Activated T-helper 2 cell treated with anti-CD3 and anti-CD28 coated beads, Interferon-gamma antibody, Interleukin-2, Interleukin-4, amounts not matched to agents 10 μg/mL and 5 μg/mL and 100 μg/mL, durations not matched to agents 14 hours and 24 hours and 36 hours (primary cell): ENCODE results near the gene MINDY4. TPM values are rescaled to one million over a fixed set of nuclear protein-coding genes. Genes with fewer than 3 reads are reported as not detected.

Experiments
- DNase-seq: peaks from one replicate; pipeline ENCODE4 v3.0.0; 2021; ENCODE audit warnings: low spot score
- H3K27ac Mint-ChIP-seq: one replicate; pipeline ENCODE4 v1.8.0; 2021; ENCODE audit warnings: mixed read lengths
- H3K27me3 Mint-ChIP-seq: one replicate; pipeline ENCODE4 v1.8.0; 2021; ENCODE audit warnings: low read depth, mixed read lengths
- H3K36me3 Mint-ChIP-seq: one replicate; pipeline ENCODE4 v1.8.0; 2021; ENCODE audit warnings: low read depth, mixed read lengths
- H3K4me1 Mint-ChIP-seq: one replicate; pipeline ENCODE4 v1.8.0; 2021; ENCODE audit warnings: low read depth, mixed read lengths
- H3K4me3 Mint-ChIP-seq: one replicate; pipeline ENCODE4 v1.8.0; 2021; ENCODE audit warnings: low read depth, mild to moderate bottlenecking, moderate library complexity, mixed read lengths
- H3K9me3 Mint-ChIP-seq: one replicate; pipeline ENCODE4 v1.8.0; 2021; ENCODE audit warnings: mixed read lengths
- intact Hi-C: fragments of 100-400 bp; cut with micrococcal nuclease; formaldehyde crosslinking; loops from one replicate; pipeline ENCODE4 v1.15.1; 2023
- total RNA-seq: library from RNA; stranded (reverse); gene quantifications from 2 replicates; pipeline ENCODE4 v1.2.3, GENCODE V29; 2022

The MINDY4 gene
- total RNA-seq, 1 donor from 2014 or later = 1.3 TPM

DNA sequence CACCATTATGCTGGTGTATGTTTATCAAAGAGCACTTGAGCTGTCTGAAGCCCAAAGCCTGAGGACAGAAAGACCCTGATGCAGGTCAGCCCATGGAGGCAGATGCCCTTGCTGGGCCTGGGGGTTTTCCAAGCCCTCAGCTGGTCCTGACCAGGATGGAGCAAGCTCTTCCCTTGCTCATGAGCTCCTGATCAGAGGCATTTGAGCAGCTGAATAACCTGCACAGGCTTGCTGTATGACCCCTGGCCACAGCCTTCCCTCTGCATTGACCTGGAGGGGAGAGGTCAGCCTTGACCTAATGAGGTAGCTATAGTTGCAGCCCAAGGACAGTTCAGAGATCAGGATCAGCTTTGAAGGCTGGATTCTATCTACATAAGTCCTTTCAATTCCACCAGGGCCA, 153.4 kb downstream of the MINDY4 start:
- intact Hi-C loops = no loop called here
- DNase-seq = no peak
- H3K36me3 Mint-ChIP-seq = no peaks in the 10 kb centered on the region
- H3K27me3 Mint-ChIP-seq = no peaks in the 10 kb centered on the region
- no peak overlapping the region for H3K27ac Mint-ChIP-seq
- H3K4me1 Mint-ChIP-seq = no peaks in the 10 kb centered on the region
- H3K9me3 Mint-ChIP-seq = no peaks in the 10 kb centered on the region
- no peak overlapping the region for H3K4me3 Mint-ChIP-seq

DNA sequence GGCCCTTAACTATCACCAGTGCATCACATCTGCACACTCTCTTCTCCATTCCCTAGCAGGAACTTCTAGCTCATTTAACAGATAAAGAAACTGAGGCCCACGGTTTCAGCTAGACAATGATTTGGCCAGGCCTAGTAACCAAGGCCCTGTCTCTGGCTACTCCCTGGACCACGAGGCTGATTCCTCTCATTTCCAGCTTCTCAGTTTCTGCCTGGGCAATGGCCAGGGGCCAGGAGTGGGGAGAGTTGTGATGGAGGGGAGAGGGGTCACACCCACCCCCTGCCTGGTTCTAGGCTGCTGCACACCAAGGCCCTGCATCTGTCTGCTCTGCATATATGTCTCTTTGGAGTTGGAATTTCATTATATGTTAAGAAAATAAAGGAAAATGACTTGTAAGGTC, 153.9 kb downstream of the MINDY4 start:
- intact Hi-C loops = no loop called here
- Mint-ChIP-seq H3K27ac (no peak overlapping the region), H3K4me1 (no peaks in the 10 kb centered on the region), H3K27me3 (no peaks in the 10 kb centered on the region), H3K4me3 (no peak overlapping the region), H3K9me3 (no peaks in the 10 kb centered on the region), H3K36me3 (no peaks in the 10 kb centered on the region)
- no peak for DNase-seq

DNA sequence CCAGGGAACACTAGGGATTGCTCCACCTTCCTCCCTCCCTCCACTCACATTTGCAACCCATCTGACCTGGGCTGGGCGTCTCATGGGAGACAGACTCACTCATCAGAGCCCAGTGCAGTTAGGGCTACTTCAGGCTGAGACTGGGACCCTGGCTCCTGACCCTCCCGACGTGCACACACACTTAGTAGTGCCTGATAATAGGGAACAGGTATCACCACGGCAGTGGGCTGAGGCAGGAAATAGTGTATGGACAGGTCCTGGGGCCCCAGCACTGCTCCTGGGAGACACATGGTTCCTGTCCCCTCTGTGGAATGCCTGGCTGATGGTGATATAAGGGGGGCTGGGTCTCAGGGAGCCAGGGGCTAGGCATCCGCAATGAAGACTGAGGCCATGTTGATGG, 154.7 kb downstream of the MINDY4 start:
- no peak overlapping the region for H3K27ac Mint-ChIP-seq
- H3K27me3 Mint-ChIP-seq = no peaks in the 10 kb centered on the region
- H3K4me1 Mint-ChIP-seq = no peaks in the 10 kb centered on the region
- intact Hi-C loops = no loop called here
- no peaks in the 10 kb centered on the region for H3K36me3 Mint-ChIP-seq
- no peak overlapping the region for H3K4me3 Mint-ChIP-seq
- DNase-seq = no peak
- no peaks in the 10 kb centered on the region for H3K9me3 Mint-ChIP-seq

DNA sequence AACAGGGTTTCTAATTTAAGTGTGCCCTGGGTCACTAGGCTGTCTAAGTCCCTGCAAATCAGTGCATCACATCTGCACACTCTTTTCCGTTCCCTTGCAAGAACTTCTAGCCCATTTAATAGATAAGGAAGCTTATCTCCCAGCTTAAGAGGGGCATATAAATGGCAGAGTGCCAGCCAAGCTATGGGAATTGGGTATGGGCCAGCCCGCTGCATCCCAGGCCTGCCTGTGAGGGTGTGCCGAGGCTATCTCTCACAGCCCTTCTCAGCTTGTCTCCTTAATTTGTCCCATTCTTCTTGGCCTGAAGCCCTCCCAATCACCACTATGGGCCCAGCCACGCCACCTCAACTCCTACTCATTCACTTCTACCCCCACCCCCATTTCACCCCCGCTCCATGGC, 155.1 kb downstream of the MINDY4 start:
- no peak overlapping the region for H3K4me3 Mint-ChIP-seq
- DNase-seq = no peak
- no peaks in the 10 kb centered on the region for H3K9me3 Mint-ChIP-seq
- no peaks in the 10 kb centered on the region for H3K36me3 Mint-ChIP-seq
- H3K4me1 Mint-ChIP-seq = no peaks in the 10 kb centered on the region
- intact Hi-C loops = no loop called here
- H3K27ac Mint-ChIP-seq = no peak overlapping the region
- H3K27me3 Mint-ChIP-seq = no peaks in the 10 kb centered on the region

DNA sequence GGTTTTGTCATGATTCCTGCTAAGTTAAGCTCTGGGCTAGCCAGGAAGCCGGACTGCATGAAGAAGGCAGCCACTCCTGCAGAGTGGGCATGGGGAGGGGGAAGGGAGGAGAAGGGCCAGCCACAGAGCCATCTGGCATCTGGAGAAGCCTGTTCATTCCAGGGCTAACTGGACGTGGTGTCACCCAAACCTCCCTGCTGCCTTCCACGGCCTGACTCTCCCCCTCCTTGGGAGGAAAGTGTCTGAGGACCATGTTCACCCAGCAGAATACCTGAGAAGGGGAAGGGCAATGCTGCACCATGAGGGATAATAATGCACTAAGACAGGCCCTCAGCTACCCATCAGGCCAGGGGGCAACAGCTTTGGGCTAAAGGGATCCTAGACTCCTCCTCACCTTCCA, 155.8 kb downstream of the MINDY4 start:
- no peaks in the 10 kb centered on the region for H3K36me3 Mint-ChIP-seq
- intact Hi-C loops = no loop called here
- no peak overlapping the region for H3K27ac Mint-ChIP-seq
- H3K27me3 Mint-ChIP-seq = no peaks in the 10 kb centered on the region
- no peaks in the 10 kb centered on the region for H3K4me1 Mint-ChIP-seq
- H3K9me3 Mint-ChIP-seq = no peaks in the 10 kb centered on the region
- no peak overlapping the region for H3K4me3 Mint-ChIP-seq
- peak; percentile 1 for DNase-seq

DNA sequence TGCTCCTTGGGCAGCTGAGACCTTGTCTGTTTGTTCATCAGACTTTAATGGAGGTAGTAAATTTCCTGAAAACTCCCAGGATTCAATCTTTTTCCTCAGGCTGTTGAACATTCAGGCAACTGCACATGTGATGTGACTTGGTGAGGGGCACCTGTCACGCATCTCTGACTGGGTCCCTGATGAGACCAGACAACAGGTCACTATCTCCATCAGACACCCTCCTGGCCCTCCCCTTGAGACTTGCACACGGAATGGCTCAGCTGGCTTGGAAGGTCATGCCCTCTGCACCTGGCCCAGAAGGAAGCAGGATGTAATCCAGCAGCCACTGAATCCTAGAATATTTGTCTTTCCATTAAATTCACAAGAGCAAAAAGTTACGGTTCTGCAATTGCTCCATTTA, 156.3 kb downstream of the MINDY4 start:
- no peak for DNase-seq

DNA sequence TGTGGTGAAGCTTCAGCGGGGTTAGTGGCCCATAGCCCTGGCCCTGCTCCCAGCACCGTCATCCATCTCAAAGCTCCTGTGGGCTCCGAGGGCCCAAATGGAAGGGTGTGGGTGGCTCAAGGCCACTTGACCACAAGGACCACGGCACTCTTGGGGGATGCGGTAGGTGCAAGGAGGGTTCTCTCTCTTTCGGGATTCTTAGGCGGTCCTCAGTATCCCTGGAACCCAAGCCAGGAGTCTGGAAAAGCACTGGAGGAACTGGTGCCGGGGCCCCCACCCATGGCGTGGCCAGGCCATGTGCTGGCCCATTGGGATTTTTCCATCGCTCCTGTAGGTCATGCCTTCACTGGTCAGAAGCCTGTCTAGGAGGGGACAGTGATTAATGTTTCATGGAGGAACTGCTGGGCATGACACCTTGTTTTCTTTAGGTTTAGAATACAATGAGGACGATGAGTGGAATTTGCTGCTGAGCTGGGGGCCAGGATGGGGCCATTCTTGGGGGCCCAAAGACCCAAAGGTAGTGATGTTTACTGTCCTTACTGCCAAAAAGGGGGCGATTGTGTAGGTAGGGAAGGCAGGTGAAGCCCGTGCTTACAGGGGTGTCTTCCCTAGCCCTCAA, 157.1 kb downstream of the MINDY4 start:
- intact Hi-C loops = no loop called here
- Mint-ChIP-seq H3K27me3 (no peaks in the 10 kb centered on the region), H3K4me3 (no peak overlapping the region), H3K4me1 (no peaks in the 10 kb centered on the region), H3K27ac (no peak overlapping the region), H3K36me3 (no peaks in the 10 kb centered on the region), H3K9me3 (no peaks in the 10 kb centered on the region)
- peak; percentile 0 for DNase-seq

More for the DNA sequence above, 156.3 kb downstream of the MINDY4 start:
- Mint-ChIP-seq H3K36me3 (no peaks in the 10 kb centered on the region), H3K4me3 (no peak overlapping the region), H3K27me3 (no peaks in the 10 kb centered on the region), H3K4me1 (no peaks in the 10 kb centered on the region), H3K27ac (no peak overlapping the region), H3K9me3 (no peaks in the 10 kb centered on the region)
- intact Hi-C loops = no loop called here

DNA sequence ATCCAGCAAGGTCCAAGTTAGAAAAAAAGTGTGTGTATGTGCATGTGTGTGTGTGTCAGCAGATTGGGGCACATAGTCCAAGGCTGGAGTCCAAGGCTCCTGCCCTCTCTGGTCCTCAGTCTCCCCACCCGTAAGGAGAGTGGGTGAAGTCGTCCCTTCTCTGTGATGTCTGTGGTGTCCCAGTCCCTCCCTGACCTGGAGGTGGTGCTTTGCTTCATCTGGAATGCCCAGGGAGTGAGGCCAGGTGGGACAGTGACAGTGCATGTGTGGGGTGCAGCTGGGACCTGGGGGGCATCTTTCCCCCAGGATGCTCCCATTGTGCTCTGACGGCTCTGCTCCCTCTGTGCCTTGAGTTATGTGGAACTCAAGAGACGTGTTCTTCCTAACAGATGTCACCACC, 158.5 kb downstream of the MINDY4 start:
- Mint-ChIP-seq H3K36me3 (no peaks in the 10 kb centered on the region), H3K4me1 (no peaks in the 10 kb centered on the region), H3K27ac (no peak overlapping the region), H3K9me3 (no peaks in the 10 kb centered on the region), H3K4me3 (no peak overlapping the region), H3K27me3 (no peaks in the 10 kb centered on the region)
- no peak for DNase-seq
- intact Hi-C loops = no loop called here

DNA sequence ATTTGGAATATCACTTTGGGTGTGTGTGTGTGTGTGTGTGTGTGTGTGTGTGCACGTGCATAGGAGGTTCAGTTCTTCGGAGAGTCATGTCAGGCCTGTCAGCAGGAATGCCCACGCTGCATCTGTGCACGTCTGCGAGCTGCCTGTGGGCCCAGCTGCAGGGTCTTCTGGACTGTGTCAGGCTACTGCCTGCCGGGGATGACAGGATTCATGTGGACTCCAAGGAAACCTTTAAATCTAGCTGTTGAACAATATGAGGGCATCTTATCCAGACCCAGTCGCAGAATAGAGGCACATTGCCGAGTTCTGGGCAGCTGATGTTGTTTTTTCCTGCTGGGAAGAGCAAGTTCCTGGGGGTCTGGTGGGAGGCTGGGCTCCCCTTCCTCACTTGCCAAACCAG, 159.4 kb downstream of the MINDY4 start:
- no peak overlapping the region for H3K27ac Mint-ChIP-seq
- no peak overlapping the region for H3K4me3 Mint-ChIP-seq
- no peak for DNase-seq
- intact Hi-C loops = no loop called here
- no peaks in the 10 kb centered on the region for H3K36me3 Mint-ChIP-seq
- no peaks in the 10 kb centered on the region for H3K9me3 Mint-ChIP-seq
- H3K27me3 Mint-ChIP-seq = peaks cover 3% of the 10 kb centered on the region
- H3K4me1 Mint-ChIP-seq = no peaks in the 10 kb centered on the region

DNA sequence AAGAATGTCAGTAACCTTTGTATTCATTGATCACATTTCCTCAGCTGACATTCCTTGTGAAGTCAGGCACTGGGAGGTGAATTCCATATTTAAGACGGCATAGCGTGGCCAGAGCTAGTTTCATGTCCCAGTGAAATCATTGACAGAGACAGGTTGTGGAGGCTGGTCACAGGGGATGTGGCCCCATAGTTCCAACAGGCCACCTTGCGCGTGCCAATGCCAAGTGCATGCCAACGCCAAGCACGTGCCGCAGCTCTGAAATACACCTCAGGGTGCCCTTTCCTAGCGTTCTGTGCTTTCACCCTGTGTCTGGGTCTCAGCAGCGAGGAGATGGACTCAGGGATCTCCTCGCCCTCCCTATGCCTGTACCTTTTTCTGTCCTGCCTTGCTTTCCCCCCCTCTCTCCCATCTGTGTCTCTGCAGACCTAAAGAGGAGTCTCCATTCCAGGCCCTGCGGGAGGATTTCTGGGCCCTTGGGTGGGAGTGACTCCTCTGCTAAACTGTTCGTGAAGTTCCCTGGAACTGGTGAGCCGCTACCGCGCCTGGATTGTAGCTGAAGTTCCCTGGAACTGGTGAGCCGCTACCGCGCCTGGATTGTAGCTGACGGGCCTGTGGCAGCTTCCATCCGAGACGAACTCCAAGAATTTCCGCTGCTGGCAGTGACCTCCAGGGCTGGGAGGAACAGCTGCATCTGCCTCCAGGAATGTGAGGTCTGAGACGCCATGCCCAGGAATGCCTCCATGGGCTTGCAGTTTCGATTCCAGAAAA, 160.1 kb downstream of the MINDY4 start:
- Mint-ChIP-seq H3K27ac (no peak overlapping the region), H3K36me3 (no peaks in the 10 kb centered on the region), H3K4me3 (no peak overlapping the region), H3K4me1 (no peaks in the 10 kb centered on the region), H3K27me3 (peaks cover 3% of the 10 kb centered on the region), H3K9me3 (no peaks in the 10 kb centered on the region)
- peak; percentile 3 for DNase-seq
- intact Hi-C loops = no loop called here

DNA sequence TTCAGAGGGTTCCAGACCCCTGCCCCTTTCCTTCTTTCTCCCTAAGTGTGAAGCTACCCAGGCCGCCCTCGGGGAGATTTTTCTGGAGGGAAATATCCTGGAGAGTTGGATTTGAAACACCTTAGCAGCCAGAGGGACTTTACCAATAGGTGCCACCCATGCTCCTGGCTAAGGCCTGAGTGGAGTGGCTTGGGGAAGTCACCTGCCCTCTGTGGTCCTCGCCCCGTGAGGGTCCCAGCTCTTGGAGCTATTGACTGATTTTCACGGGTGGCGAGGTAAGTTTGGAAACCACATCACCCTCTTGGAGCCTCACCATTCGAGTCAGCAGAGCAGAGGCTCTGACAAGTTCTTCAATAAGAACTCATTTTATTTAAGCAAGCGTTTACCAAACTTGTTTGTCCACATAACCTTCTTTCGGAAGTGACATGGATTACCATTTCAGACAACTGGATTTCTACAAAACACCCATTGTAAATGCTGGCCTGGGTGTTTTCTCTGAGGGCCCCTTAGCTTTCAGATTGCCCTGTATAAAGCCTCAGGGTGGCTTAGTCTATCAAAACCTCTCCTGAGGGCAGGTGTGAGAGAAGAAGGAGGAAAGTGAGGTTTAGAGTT, 160.8 kb downstream of the MINDY4 start:
- H3K4me3 Mint-ChIP-seq = no peak overlapping the region
- H3K9me3 Mint-ChIP-seq = no peaks in the 10 kb centered on the region
- no peaks in the 10 kb centered on the region for H3K36me3 Mint-ChIP-seq
- H3K27ac Mint-ChIP-seq = no peak overlapping the region
- intact Hi-C loops = no loop called here
- H3K4me1 Mint-ChIP-seq = no peaks in the 10 kb centered on the region
- H3K27me3 Mint-ChIP-seq = peaks cover 8% of the 10 kb centered on the region
- DNase-seq = no peak

DNA sequence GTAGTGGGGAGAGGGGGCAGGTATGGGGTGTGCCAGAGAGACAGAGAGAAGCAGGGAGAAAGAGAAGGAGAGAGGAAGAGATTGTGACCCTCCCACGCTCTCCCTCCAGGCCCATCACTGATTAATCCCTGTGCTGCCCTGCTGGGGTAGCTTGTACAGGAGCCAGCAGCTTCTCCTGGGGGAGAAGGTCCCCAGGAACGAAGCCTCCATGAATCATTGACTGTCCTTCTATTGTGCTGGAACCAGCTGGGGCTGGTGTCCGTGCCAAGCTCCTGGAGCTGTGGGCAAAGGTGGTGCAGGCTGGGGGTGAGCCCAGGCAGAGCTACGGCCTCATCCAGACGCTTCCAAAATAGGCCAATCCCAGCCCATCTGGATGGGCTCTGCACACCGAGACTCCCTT, 161.3 kb downstream of the MINDY4 start:
- no peak overlapping the region for H3K27ac Mint-ChIP-seq
- peaks cover 8% of the 10 kb centered on the region for H3K27me3 Mint-ChIP-seq
- intact Hi-C loops = no loop called here
- DNase-seq = peak; percentile 0
- H3K4me3 Mint-ChIP-seq = no peak overlapping the region
- H3K9me3 Mint-ChIP-seq = no peaks in the 10 kb centered on the region
- H3K4me1 Mint-ChIP-seq = no peaks in the 10 kb centered on the region
- no peaks in the 10 kb centered on the region for H3K36me3 Mint-ChIP-seq
